ENCODE results near the gene SPINT3. TPM values are rescaled to one million over a fixed set of nuclear protein-coding genes. Genes with fewer than 3 reads are reported as not detected.

SPINT3 gene
- total RNA-seq, 2 experiments from 2014 or later, result not detected

GRCh38 chr20:45547206-45547770 lies 31.9 kb upstream of the SPINT3 start, which contains the start of gene EPPIN:
EPPIN (minus strand) TSS chr20:45547401; CDS start chr20:45547357, 44 bp downstream.
- Histone ChIP-seq H3K4me1 (ENCODE audit: insufficient read depth, low read length) (no peaks in the 10 kb centered on the region), H3K36me3 (ENCODE audit: insufficient read depth, low read length) (no peaks in the 10 kb centered on the region), H3K9me3 (ENCODE audit: control insufficient read depth in 1 of 2, insufficient read depth in 1 of 2, low read length in 2 of 2) (no peaks in the 10 kb centered on the region), H3K4me3 (ENCODE audit: low read length) (no peak within 1 kb of the TSS), H3K27ac (ENCODE audit: low read depth in 1 of 2, low read length in 2 of 2) (no peak within 1 kb of the TSS), H3K27me3 (ENCODE audit: control insufficient read depth in 1 of 2, insufficient read depth in 2 of 2, low read length in 2 of 2) (peaks cover 0 to 11% of the 10 kb centered on the region in 2 experiments)
- Mint-ChIP-seq H3K4me1 (ENCODE audit: low read depth) (no peaks in the 10 kb centered on the region), H3K36me3 (ENCODE audit: low read depth) (no peaks in the 10 kb centered on the region), H3K27me3 (peaks cover 59% of the 10 kb centered on the region), H3K27ac (no peak within 1 kb of the TSS), H3K9me3 (peaks cover 3% of the 10 kb centered on the region), H3K4me3 (no peak within 1 kb of the TSS)
- TF ChIP-seq CTCF (IDR thresholded peaks at IDR 0.05), result no peak
- intact Hi-C loops (cut with DNase I, micrococcal nuclease), result no loop called here
- DNase-seq (no peak), ATAC-seq (ENCODE audit: poor library complexity) (no peak)
- ChIA-PET POLR2A (no interaction called here), CTCF (no interaction called here)

- no peak overlapping the region for H3K27ac ChIP-seq (ENCODE audit: low read depth in 1 of 2, low read length in 2 of 2)
- no peak for TF ChIP-seq CTCF (IDR thresholded peaks at IDR 0.05)
- intact Hi-C loops (cut with DNase I, micrococcal nuclease), result no loop called here
- H3K4me3 ChIP-seq (ENCODE audit: low read length), result no peak overlapping the region
- H3K9me3 ChIP-seq (ENCODE audit: control insufficient read depth in 1 of 2, insufficient read depth in 1 of 2, low read length in 2 of 2), result no peaks in the 10 kb centered on the region
- peaks cover 0 to 13% of the 10 kb centered on the region in 2 experiments for H3K27me3 ChIP-seq (ENCODE audit: control insufficient read depth in 1 of 2, insufficient read depth in 2 of 2, low read length in 2 of 2)
- H3K4me1 ChIP-seq (ENCODE audit: insufficient read depth, low read length), result no peaks in the 10 kb centered on the region
- no peak for DNase-seq
- ATAC-seq (ENCODE audit: poor library complexity), result no peak
- Mint-ChIP-seq H3K4me1 (ENCODE audit: low read depth) (no peaks in the 10 kb centered on the region), H3K27me3 (peaks cover 69% of the 10 kb centered on the region), H3K4me3 (no peak overlapping the region), H3K9me3 (peaks cover 3% of the 10 kb centered on the region), H3K27ac (no peak overlapping the region), H3K36me3 (ENCODE audit: low read depth) (no peaks in the 10 kb centered on the region)
- no peaks in the 10 kb centered on the region for H3K36me3 ChIP-seq (ENCODE audit: insufficient read depth, low read length)
- ChIA-PET POLR2A (no interaction called here), CTCF (no interaction called here)
Observed at GRCh38 chr20:45545754-45546453, 30.5 kb upstream of the SPINT3 start.

GRCh38 chr20:45545351-45545750 lies 29.9 kb upstream of the SPINT3 start:
- POLR2A ChIA-PET, result no interaction called here
- DNase-seq, result no peak
- Mint-ChIP-seq H3K4me1 (ENCODE audit: low read depth) (no peaks in the 10 kb centered on the region), H3K36me3 (ENCODE audit: low read depth) (no peaks in the 10 kb centered on the region), H3K4me3 (no peak overlapping the region), H3K27ac (no peak overlapping the region), H3K9me3 (peaks cover 2% of the 10 kb centered on the region), H3K27me3 (peaks cover 71% of the 10 kb centered on the region)
- Histone ChIP-seq H3K4me3 (ENCODE audit: low read length) (no peak overlapping the region), H3K36me3 (ENCODE audit: insufficient read depth, low read length) (no peaks in the 10 kb centered on the region), H3K9me3 (ENCODE audit: control insufficient read depth in 1 of 2, insufficient read depth in 1 of 2, low read length in 2 of 2) (no peaks in the 10 kb centered on the region), H3K27ac (ENCODE audit: low read depth in 1 of 2, low read length in 2 of 2) (no peak overlapping the region), H3K4me1 (ENCODE audit: insufficient read depth, low read length) (no peaks in the 10 kb centered on the region), H3K27me3 (ENCODE audit: control insufficient read depth in 1 of 2, insufficient read depth in 2 of 2, low read length in 2 of 2) (peaks cover 0 to 13% of the 10 kb centered on the region in 2 experiments)
- CTCF ChIA-PET, result no interaction called here
- TF ChIP-seq CTCF (IDR thresholded peaks at IDR 0.05), result no peak
- no peak for ATAC-seq (ENCODE audit: poor library complexity)
- intact Hi-C loops (cut with DNase I, micrococcal nuclease), result no loop called here

All from CD4-positive, alpha-beta T cell (primary cell).